B cell (primary cell): ENCODE results near the gene IQCM. TPM values are rescaled to one million over a fixed set of nuclear protein-coding genes. Genes with fewer than 3 reads are reported as not detected.
"Not testable (repeated sequence)": the region's sequence is repeated elsewhere in the genome, so short reads cannot be mapped to it uniquely, and the experiment has no call there.

Source experiments
- ATAC-seq: fragments of 200-7000 bp; cut with Tn5 transposase; one replicate; pipeline ENCODE4 v1.10.0; 2021; ENCODE audit warnings: low read depth, mild to moderate bottlenecking, moderate number of reproducible peaks, moderate library complexity
- CTCF ChIA-PET: fragments of 350-600 bp; sonication (Branson Sonifier 250); formaldehyde crosslinking; loops from one replicate; lab custom pipeline; 2021; ENCODE audit warnings: antibody characterized with exemption, inconsistent platforms; lab: Charles Lee
- POLR2A ChIA-PET: fragments of 350-600 bp; sonication (Branson Sonifier 250); formaldehyde crosslinking; loops from one replicate; lab custom pipeline; 2021; ENCODE audit warnings: antibody characterized with exemption; lab: Charles Lee
- DNase-seq: peaks from one replicate; pipeline ENCODE4 v3.0.0; 2013
- H2AFZ ChIP-seq: 2 replicates; pipeline ENCODE4 v1.6.1; 2012; ENCODE audit warnings: mild to moderate bottlenecking, low read depth, low read length; ENCODE audit not compliant: insufficient read depth, poor library complexity, severe bottlenecking
- H3K27ac ChIP-seq, 2 donors: 1 replicate in 1 of 2; 2 replicates in 1 of 2; pipeline ENCODE4 v1.5.1; 2012 to 2013; ENCODE audit warnings: low read length in 2 of 2, mild to moderate bottlenecking in 2 of 2, moderate library complexity in 1 of 2
- H3K27me3 ChIP-seq, 4 experiments: fragments of 200-600 bp in 1 of 4; sonication (generic) in 1 of 4; replicated peaks in 1 of 4; 1 replicate in 2 of 4; 2 replicates in 2 of 4; pipeline versions ENCODE4 v1.6.1 to v1.7.0; 2013 to 2016; ENCODE audit warnings: low read length in 3 of 4, mild to moderate bottlenecking in 2 of 4, mixed read lengths in 1 of 4, moderate library complexity in 1 of 4; ENCODE audit not compliant: insufficient read depth in 4 of 4, control insufficient read depth in 3 of 4; ENCODE audit errors: control extremely low read depth in 1 of 4
- H3K36me3 ChIP-seq, 2 experiments: replicated peaks in 1 of 2; 1 replicate in 1 of 2; 2 replicates in 1 of 2; pipeline versions ENCODE4 v1.6.1 to v1.7.1; 2013; ENCODE audit warnings: low read length in 1 of 2; ENCODE audit not compliant: insufficient read depth in 2 of 2, control insufficient read depth in 1 of 2; ENCODE audit errors: control extremely low read depth in 1 of 2, extremely low read depth in 1 of 2
- H3K4me1 ChIP-seq, 2 donors: fragments of 200-600 bp in 1 of 2; sonication (generic) in 1 of 2; 1 replicate in 1 of 2; 2 replicates in 1 of 2; pipeline versions ENCODE4 v1.5.1 to v1.6.1; 2013 to 2017; ENCODE audit warnings: low read length in 2 of 2; ENCODE audit not compliant: control insufficient read depth in 2 of 2, insufficient read depth in 2 of 2
- H3K4me2 ChIP-seq: replicated peaks from 2 replicates; pipeline ENCODE3; 2012; ENCODE audit warnings: mild to moderate bottlenecking, low read depth, low read length; ENCODE audit not compliant: poor library complexity, severe bottlenecking
- H3K4me3 ChIP-seq, 5 experiments: fragments of 200-600 bp in 1 of 5; sonication (generic) in 1 of 5; 1 replicate in 3 of 5; 2 replicates in 2 of 5; pipeline versions ENCODE4 v1.5.1 to v1.7.0; 2011 to 2016; ENCODE audit warnings: low read length in 4 of 5, mild to moderate bottlenecking in 4 of 5, low read depth in 2 of 5, control low read depth in 1 of 5, moderate library complexity in 1 of 5; ENCODE audit not compliant: insufficient read depth in 1 of 5; ENCODE audit errors: control extremely low read depth in 1 of 5, extremely low read depth in 1 of 5
- H3K79me2 ChIP-seq: fragments of 200-600 bp; sonication (generic); one replicate; pipeline ENCODE4 v1.6.0; 2016; ENCODE audit warnings: low read length; ENCODE audit not compliant: control insufficient read depth, insufficient read depth
- H3K9ac ChIP-seq: fragments of 200-600 bp; sonication (generic); 2 replicates; pipeline ENCODE4 v1.6.1; 2017; ENCODE audit warnings: mild to moderate bottlenecking, low read length, moderate library complexity
- H3K9me3 ChIP-seq, 3 donors: one replicate each; pipeline versions ENCODE4 v1.6.1 to v1.7.1; 2013; ENCODE audit warnings: low read length in 2 of 3; ENCODE audit not compliant: control insufficient read depth in 2 of 3, insufficient read depth in 1 of 3; ENCODE audit errors: control extremely low read depth in 1 of 3
- H4K20me1 ChIP-seq: 2 replicates; pipeline ENCODE4 v1.6.0; 2012; ENCODE audit warnings: mild to moderate bottlenecking, low read length; ENCODE audit not compliant: insufficient read depth, control insufficient read depth, poor library complexity, severe bottlenecking
- H3K27ac Mint-ChIP-seq: one replicate; pipeline ENCODE4 v1.8.0; 2021; ENCODE audit warnings: mixed read lengths
- H3K27me3 Mint-ChIP-seq: one replicate; pipeline ENCODE4 v1.8.0; 2021; ENCODE audit warnings: mixed read lengths
- H3K4me1 Mint-ChIP-seq: one replicate; pipeline ENCODE4 v1.8.0; 2021; ENCODE audit warnings: mixed read lengths
- H3K4me3 Mint-ChIP-seq: one replicate; pipeline ENCODE4 v1.8.0; 2021; ENCODE audit warnings: mixed read lengths
- H3K9me3 Mint-ChIP-seq: one replicate; pipeline ENCODE4 v1.8.0; 2022; ENCODE audit warnings: mixed read lengths; ENCODE audit not compliant: insufficient read depth
- EZH2 ChIP-seq: IDR thresholded peaks from 2 replicates; pipeline ENCODE4 v1.6.1; 2012; ENCODE audit warnings: borderline replicate concordance, low read depth, mild to moderate bottlenecking, moderate library complexity, low read length; ENCODE audit not compliant: insufficient read depth, poor library complexity, severe bottlenecking
- WGBS: methylation state at CpG from one replicate; pipeline ENCODE4 v1.1.5; 2013; ENCODE audit warnings: missing lambda C conversion rate; ENCODE audit not compliant: insufficient coverage; 5-methylcytosine and 5-hydroxymethylcytosine counted together
- intact Hi-C: fragments of 100-400 bp; cut with micrococcal nuclease; formaldehyde crosslinking; loops from one replicate; pipeline ENCODE4 v1.10.0; 2022
- polyA plus RNA-seq: library from polyadenylated mRNA; depleted of rRNA; stranded (reverse); fragments of >200 nt; gene quantifications from 2 replicates; pipeline ENCODE4 v1.2.3, GENCODE V29; 2012
- total RNA-seq, 2 donors: library from RNA; stranded (reverse); fragments of 120-200 nt in 1 of 2; gene quantifications; 1 replicate in 1 of 2; 2 replicates in 1 of 2; pipeline versions ENCODE4 v1.2.3 to v1.2.4, GENCODE V29; 2013 to 2022
- TF ChIP-seq, protein P1 (sequence below): fragments of 200-600 bp; IDR thresholded peaks from one replicate; pipeline ENCODE4 v1.8.0; 2022; ENCODE audit warnings: antibody characterized with exemption, mild to moderate bottlenecking

IQCM gene
- total and polyA plus RNA-seq, 2 donors (not counting 1 experiment from before 2014, with no cell fraction given): not detected

- ChIA-PET CTCF (interaction anchor here (1.1 kb wide), 1 partner anchor 17 kb away, joined by 3 read pairs; no protein-coding TSS in a partner anchor), POLR2A (no interaction called here)
- Histone ChIP-seq H3K4me1 (no peaks in the 10 kb centered on the region), H3K36me3 (no peaks in the 10 kb centered on the region), H3K27me3 (no peaks in the 10 kb centered on the region), H3K4me2 (no peak overlapping the region), H3K27ac (no peak overlapping the region), H4K20me1 (no peaks in the 10 kb centered on the region), H3K9ac (no peak overlapping the region), H2AFZ (no peak overlapping the region), H3K4me3 (no peak overlapping the region), H3K79me2 (no peaks in the 10 kb centered on the region), H3K9me3 (peaks cover 0 to 10% (median 0%) of the 10 kb centered on the region in 3 donors)
- no peak overlapping the region for H3K27ac Mint-ChIP-seq
- H3K4me1 Mint-ChIP-seq: no peaks in the 10 kb centered on the region
- H3K27me3 Mint-ChIP-seq: no peaks in the 10 kb centered on the region
- WGBS: no CpG with 5 or more reads among the region's 1 CpG
- no peak for TF ChIP-seq EZH2
- TF ChIP-seq, protein P1, sequence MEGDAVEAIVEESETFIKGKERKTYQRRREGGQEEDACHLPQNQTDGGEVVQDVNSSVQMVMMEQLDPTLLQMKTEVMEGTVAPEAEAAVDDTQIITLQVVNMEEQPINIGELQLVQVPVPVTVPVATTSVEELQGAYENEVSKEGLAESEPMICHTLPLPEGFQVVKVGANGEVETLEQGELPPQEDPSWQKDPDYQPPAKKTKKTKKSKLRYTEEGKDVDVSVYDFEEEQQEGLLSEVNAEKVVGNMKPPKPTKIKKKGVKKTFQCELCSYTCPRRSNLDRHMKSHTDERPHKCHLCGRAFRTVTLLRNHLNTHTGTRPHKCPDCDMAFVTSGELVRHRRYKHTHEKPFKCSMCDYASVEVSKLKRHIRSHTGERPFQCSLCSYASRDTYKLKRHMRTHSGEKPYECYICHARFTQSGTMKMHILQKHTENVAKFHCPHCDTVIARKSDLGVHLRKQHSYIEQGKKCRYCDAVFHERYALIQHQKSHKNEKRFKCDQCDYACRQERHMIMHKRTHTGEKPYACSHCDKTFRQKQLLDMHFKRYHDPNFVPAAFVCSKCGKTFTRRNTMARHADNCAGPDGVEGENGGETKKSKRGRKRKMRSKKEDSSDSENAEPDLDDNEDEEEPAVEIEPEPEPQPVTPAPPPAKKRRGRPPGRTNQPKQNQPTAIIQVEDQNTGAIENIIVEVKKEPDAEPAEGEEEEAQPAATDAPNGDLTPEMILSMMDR: no peak
- ATAC-seq (no peak), DNase-seq (no peak)
- intact Hi-C loops: no loop called here
- peaks cover 8% of the 10 kb centered on the region for H3K9me3 Mint-ChIP-seq
- no peak overlapping the region for H3K4me3 Mint-ChIP-seq
These were observed 303.1 kb downstream of the IQCM start for GRCh38 chr4:149512501-149512900.

- peaks cover 0 to 10% (median 0%) of the 10 kb centered on the region in 3 donors for H3K9me3 ChIP-seq
- H3K27me3 ChIP-seq: no peaks in the 10 kb centered on the region
- ChIA-PET POLR2A (no interaction called here), CTCF (interaction anchor here (1.1 kb wide), 1 partner anchor 16 kb away, joined by 3 read pairs; no protein-coding TSS in a partner anchor)
- no peaks in the 10 kb centered on the region for H3K4me1 Mint-ChIP-seq
- TF ChIP-seq EZH2: no peak
- TF ChIP-seq, protein P1: no peak
- no peak overlapping the region for H3K27ac ChIP-seq
- H4K20me1 ChIP-seq: no peaks in the 10 kb centered on the region
- H2AFZ ChIP-seq: no peak overlapping the region
- no peaks in the 10 kb centered on the region for H3K27me3 Mint-ChIP-seq
- H3K79me2 ChIP-seq: no peaks in the 10 kb centered on the region
- no peaks in the 10 kb centered on the region for H3K4me1 ChIP-seq
- no peak overlapping the region for H3K4me3 Mint-ChIP-seq
- intact Hi-C loops: no loop called here
- H3K4me2 ChIP-seq: no peak overlapping the region
- no peak overlapping the region for H3K9ac ChIP-seq
- H3K4me3 ChIP-seq: no peak overlapping the region
- WGBS: no CpG with 5 or more reads among the region's 2 CpGs
- no peaks in the 10 kb centered on the region for H3K36me3 ChIP-seq
- no peak for DNase-seq
- no peak for ATAC-seq
- H3K27ac Mint-ChIP-seq: no peak overlapping the region
- peaks cover 4% of the 10 kb centered on the region for H3K9me3 Mint-ChIP-seq
These were observed 303.9 kb downstream of the IQCM start for GRCh38 chr4:149511558-149512298.

GRCh38 chr4:149507309-149507708 is 308.3 kb downstream of the IQCM start:
- H3K4me2 ChIP-seq, H3K9me3 Mint-ChIP-seq, ATAC-seq, H3K36me3 ChIP-seq, H3K9ac ChIP-seq, H3K4me1 ChIP-seq, H3K27ac ChIP-seq, H3K27ac Mint-ChIP-seq, H3K27me3 ChIP-seq, POLR2A ChIA-PET, H3K27me3 Mint-ChIP-seq, H2AFZ ChIP-seq, H3K4me1 Mint-ChIP-seq, H3K79me2 ChIP-seq, DNase-seq, H3K4me3 ChIP-seq, CTCF ChIA-PET, H3K4me3 Mint-ChIP-seq, H4K20me1 ChIP-seq, intact Hi-C loops: not testable (repeated sequence)
- H3K9me3 ChIP-seq: peaks cover 0 to 10% (median 0%) of the 10 kb centered on the region in 3 donors
- 100% methylated on average over 1 of the region's 1 CpG for WGBS
